H1 (cell line): ENCODE measurements around the gene LRRC4C. TPM values are rescaled to one million over a fixed set of nuclear protein-coding genes. Genes with fewer than 3 reads are reported as not detected.

Experiments used
- CTCF ChIA-PET: fragments of 300-600 bp; sonication (Branson Sonifier 250); formaldehyde crosslinking; loops from one replicate; lab custom pipeline; 2021; ENCODE audit not compliant: partially characterized antibody; lab: Charles Lee
- POLR2A ChIA-PET: fragments of 300-600 bp; sonication (Branson Sonifier 250); formaldehyde crosslinking; loops from one replicate; lab custom pipeline; 2021; ENCODE audit warnings: inconsistent platforms; ENCODE audit not compliant: partially characterized antibody; lab: Charles Lee
- DNase-seq, 2 experiments: peaks; one replicate each; pipeline versions ENCODE4 v3.0.0 to v3.0.0-alpha.2; 2010 to 2022; ENCODE audit warnings: low spot score in 2 of 2, low read depth in 1 of 2, mixed read lengths in 1 of 2
- FAIRE-seq: peaks from 2 replicates; lab custom pipeline; 2011; peaks lifted over from hg19 to GRCh38; lab: Jason Lieb, UNC
- H2AFZ ChIP-seq: 2 replicates; pipeline ENCODE4 v1.8.1; 2012; ENCODE audit warnings: low read length, inconsistent platforms
- H2AK5ac ChIP-seq: 2 replicates; pipeline ENCODE4 v1.6.1; 2013; ENCODE audit warnings: low read depth, low read length
- H2BK120ac ChIP-seq: replicated peaks from 2 replicates; pipeline ENCODE3; 2013; ENCODE audit warnings: low read depth, low read length, inconsistent platforms
- H2BK12ac ChIP-seq: 2 replicates; pipeline ENCODE4 v1.6.1; 2013; ENCODE audit warnings: low read depth, low read length
- H2BK15ac ChIP-seq: 2 replicates; pipeline ENCODE4 v1.6.1; 2013; ENCODE audit warnings: low read length
- H2BK20ac ChIP-seq: 2 replicates; pipeline ENCODE4 v1.6.1; 2013; ENCODE audit warnings: low read length
- H2BK5ac ChIP-seq: 2 replicates; pipeline ENCODE4 v1.6.1; 2013; ENCODE audit warnings: low read depth, low read length
- H3K14ac ChIP-seq: 2 replicates; pipeline ENCODE4 v1.6.1; 2013; ENCODE audit warnings: inconsistent platforms; ENCODE audit not compliant: insufficient read length
- H3K18ac ChIP-seq: 2 replicates; pipeline ENCODE4 v1.6.1; 2013; ENCODE audit warnings: low read length; ENCODE audit errors: extremely low read depth
- H3K23ac ChIP-seq: 2 replicates; pipeline ENCODE4 v1.6.1; 2013; ENCODE audit warnings: inconsistent platforms; ENCODE audit not compliant: insufficient read length
- H3K23me2 ChIP-seq: 2 replicates; pipeline ENCODE4 v1.6.1; 2013; ENCODE audit warnings: low read depth, low read length
- H3K27ac ChIP-seq: 2 replicates; pipeline ENCODE4 v1.6.1; 2011; ENCODE audit warnings: low read depth, low read length, inconsistent platforms
- H3K27me3 ChIP-seq, 4 experiments: replicated peaks in 1 of 4; 1 replicate in 1 of 4; 2 replicates in 3 of 4; pipeline versions ENCODE4 v1.6.1 to v1.8.1; 2011 to 2013; ENCODE audit warnings: low read length in 3 of 4, mild to moderate bottlenecking in 3 of 4, inconsistent platforms in 2 of 4, mixed read lengths in 2 of 4, moderate library complexity in 1 of 4; ENCODE audit not compliant: control insufficient read depth in 3 of 4, insufficient read depth in 3 of 4; ENCODE audit errors: extremely low read depth in 1 of 4
- H3K36me3 ChIP-seq, 4 experiments: 2 replicates each; pipeline versions ENCODE4 v1.6.1 to v1.8.1; 2011 to 2013; ENCODE audit warnings: mild to moderate bottlenecking in 4 of 4, low read length in 3 of 4, moderate library complexity in 2 of 4, control low read depth in 1 of 4, inconsistent platforms in 1 of 4; ENCODE audit not compliant: insufficient read depth in 4 of 4, control insufficient read depth in 2 of 4
- H3K4ac ChIP-seq: replicated peaks from 2 replicates; pipeline ENCODE3; 2013; ENCODE audit warnings: low read length, low read depth, mixed read lengths, inconsistent platforms; ENCODE audit not compliant: insufficient read length
- H3K4me1 ChIP-seq, 4 experiments: replicated peaks in 1 of 4; 1 replicate in 1 of 4; 2 replicates in 3 of 4; pipeline versions ENCODE4 v1.6.1 to v1.8.1; 2011 to 2013; ENCODE audit warnings: low read length in 3 of 4, inconsistent platforms in 2 of 4, mixed read lengths in 1 of 4; ENCODE audit not compliant: insufficient read depth in 4 of 4, control insufficient read depth in 3 of 4
- H3K4me2 ChIP-seq, 2 experiments: 2 replicates each; pipeline versions ENCODE4 v1.6.1 to v1.8.1; 2011 to 2013; ENCODE audit warnings: low read depth in 2 of 2, low read length in 2 of 2, control low read depth in 1 of 2, inconsistent platforms in 1 of 2, mild to moderate bottlenecking in 1 of 2; ENCODE audit not compliant: insufficient read depth in 1 of 2
- H3K4me3 ChIP-seq, 4 experiments: fragments of 200-600, 300-600 bp in 1 of 4; sonication (generic), shearing (Covaris generic), sonication (Bioruptor Twin) in 1 of 4; 2 replicates each; pipeline versions ENCODE4 v1.5.1 to v1.8.1; 2011 to 2016; ENCODE audit warnings: low read length in 4 of 4, low read depth in 3 of 4, control low read depth in 2 of 4, inconsistent platforms in 2 of 4, mild to moderate bottlenecking in 2 of 4, mixed read lengths in 1 of 4, moderate library complexity in 1 of 4; ENCODE audit not compliant: insufficient read depth in 2 of 4; ENCODE audit errors: extremely low read depth in 1 of 4
- H3K56ac ChIP-seq: replicated peaks from 2 replicates; pipeline ENCODE3; 2013; ENCODE audit warnings: low read depth, mild to moderate bottlenecking, mixed read lengths, low read length, inconsistent platforms; ENCODE audit not compliant: insufficient read length
- H3K79me1 ChIP-seq: 2 replicates; pipeline ENCODE4 v1.6.1; 2013; ENCODE audit warnings: low read depth, low read length, control low read depth
- H3K79me2 ChIP-seq, 2 experiments: 2 replicates each; pipeline versions ENCODE4 v1.6.1 to v1.8.1; 2012 to 2013; ENCODE audit warnings: low read length in 2 of 2, mild to moderate bottlenecking in 2 of 2, inconsistent platforms in 1 of 2; ENCODE audit not compliant: insufficient read depth in 2 of 2, control insufficient read depth in 1 of 2
- H3K9ac ChIP-seq, 4 experiments: replicated peaks in 1 of 4; 1 replicate in 1 of 4; 2 replicates in 3 of 4; pipeline versions ENCODE4 v1.6.1 to v1.8.1; 2011 to 2013; ENCODE audit warnings: low read depth in 3 of 4, low read length in 3 of 4, control low read depth in 2 of 4, mild to moderate bottlenecking in 2 of 4, moderate library complexity in 2 of 4, inconsistent platforms in 1 of 4; ENCODE audit errors: extremely low read depth in 1 of 4
- H3K9me3 ChIP-seq, 2 experiments: 2 replicates each; pipeline versions ENCODE4 v1.6.1 to v1.8.1; 2012 to 2013; ENCODE audit warnings: mild to moderate bottlenecking in 2 of 2, moderate library complexity in 2 of 2, control low read depth in 1 of 2, inconsistent platforms in 1 of 2, low read depth in 1 of 2, low read length in 1 of 2, mixed read lengths in 1 of 2; ENCODE audit not compliant: insufficient read depth in 2 of 2
- H4K20me1 ChIP-seq, 2 experiments: replicated peaks in 1 of 2; 2 replicates each; pipeline versions ENCODE3 to v1.8.1; 2011 to 2013; ENCODE audit warnings: inconsistent platforms in 2 of 2, low read length in 2 of 2, mild to moderate bottlenecking in 1 of 2; ENCODE audit not compliant: insufficient read depth in 2 of 2, control insufficient read depth in 1 of 2
- H4K5ac ChIP-seq: 2 replicates; pipeline ENCODE4 v1.6.1; 2013; ENCODE audit warnings: low read length, low read depth, mixed read lengths, inconsistent platforms; ENCODE audit not compliant: insufficient read length
- H4K8ac ChIP-seq: 2 replicates; pipeline ENCODE4 v1.8.0; 2013; ENCODE audit warnings: mild to moderate bottlenecking, moderate library complexity, low read length, inconsistent platforms; ENCODE audit not compliant: insufficient read depth; ENCODE audit errors: extremely low read depth
- H4K91ac ChIP-seq: replicated peaks from 2 replicates; pipeline ENCODE3; 2013; ENCODE audit warnings: low read length, mixed read lengths, inconsistent platforms; ENCODE audit not compliant: insufficient read length
- ATF3 ChIP-seq: IDR thresholded peaks from 2 replicates; pipeline ENCODE4 v1.6.1; 2011; ENCODE audit warnings: low read depth, mild to moderate bottlenecking, low read length; ENCODE audit not compliant: insufficient read depth
- CEBPB ChIP-seq: IDR thresholded peaks from 2 replicates; pipeline ENCODE4 v1.6.1; 2012; ENCODE audit warnings: low read depth, low read length
- EGR1 ChIP-seq: IDR thresholded peaks from 2 replicates; pipeline ENCODE4 v1.6.1; 2011; ENCODE audit warnings: low read depth, low read length, borderline replicate concordance
- HDAC2 ChIP-seq, 2 experiments: fragments of 300-600 bp in 1 of 2; sonication (generic) in 1 of 2; IDR thresholded peaks; 2 replicates each; pipeline ENCODE4 v1.6.1; 2011 to 2012; ENCODE audit warnings: low read depth in 2 of 2, low read length in 2 of 2, mild to moderate bottlenecking in 2 of 2, moderate library complexity in 2 of 2, borderline replicate concordance in 1 of 2, inconsistent platforms in 1 of 2
- NRF1 ChIP-seq: IDR thresholded peaks from 2 replicates; pipeline ENCODE4 v1.6.1; 2011; ENCODE audit warnings: mild to moderate bottlenecking, low read depth, low read length, improper control_type of control experiment
- PHF8 ChIP-seq: fragments of 200-600 bp; sonication (generic); conservative IDR thresholded peaks from 2 replicates; pipeline ENCODE4 v1.7.1; 2012; ENCODE audit warnings: low read depth, mild to moderate bottlenecking, inconsistent platforms, low read length, moderate library complexity
- POU5F1 ChIP-seq: IDR thresholded peaks from 2 replicates; pipeline ENCODE4 v1.6.1; 2011; ENCODE audit warnings: low read depth, mild to moderate bottlenecking, low read length, moderate library complexity
- RAD21 ChIP-seq, 2 experiments: IDR thresholded peaks in 1 of 2; conservative IDR thresholded peaks in 1 of 2; 2 replicates each; pipeline ENCODE4 v1.6.1; 2011; ENCODE audit warnings: low read depth in 2 of 2, low read length in 2 of 2, improper control_type of control experiment in 1 of 2, inconsistent platforms in 1 of 2, mild to moderate bottlenecking in 1 of 2, moderate library complexity in 1 of 2
- RBBP5 ChIP-seq: IDR thresholded peaks from 2 replicates; pipeline ENCODE4 v1.7.1; 2012; ENCODE audit warnings: low read depth, mild to moderate bottlenecking, inconsistent platforms, low read length, moderate library complexity, borderline replicate concordance
- SIRT6 ChIP-seq: IDR thresholded peaks from one replicate; pipeline ENCODE4 v1.7.1; 2012; ENCODE audit warnings: low read length, inconsistent platforms
- SRF ChIP-seq: IDR thresholded peaks from 2 replicates; pipeline ENCODE4 v1.6.1; 2011; ENCODE audit warnings: mild to moderate bottlenecking, low read depth, low read length, moderate library complexity
- SUZ12 ChIP-seq: fragments of 200-600 bp; sonication (generic); IDR thresholded peaks from 2 replicates; pipeline ENCODE4 v1.6.1; 2012; ENCODE audit warnings: mild to moderate bottlenecking, inconsistent platforms, low read length, moderate library complexity, mixed read lengths
- TCF12 ChIP-seq: IDR thresholded peaks from 2 replicates; pipeline ENCODE4 v1.6.1; 2011; ENCODE audit warnings: low read depth, mild to moderate bottlenecking, low read length
- YY1 ChIP-seq: IDR thresholded peaks from 2 replicates; pipeline ENCODE4 v1.6.1; 2011; ENCODE audit warnings: low read depth, mild to moderate bottlenecking, low read length
- WGBS, 2 experiments: shearing (Covaris generic) in 1 of 2; methylation state at CpG; one replicate each; pipeline versions ENCODE4 v1.1.6 to v1.1.7; 2013 to 2015; ENCODE audit warnings: low lambda C conversion rate in 2 of 2, mixed read lengths in 2 of 2, inconsistent platforms in 1 of 2, low coverage in 1 of 2, missing lambda C conversion rate in 1 of 2; ENCODE audit not compliant: insufficient replicate concordance in 2 of 2, insufficient coverage in 1 of 2, insufficient read length in 1 of 2; ENCODE audit errors: extremely low coverage in 1 of 2, missing lambda C conversion rate in 1 of 2; 5-methylcytosine and 5-hydroxymethylcytosine counted together
- polyA plus RNA-seq, 7 experiments: library from polyadenylated mRNA; depleted of rRNA in 3 of 7; stranded (reverse) in 5 of 7; unstranded in 2 of 7; fragments of >200 nt in 5 of 7; fragments of 200-250 nt in 2 of 7; gene quantifications; 1 replicate in 5 of 7; 2 replicates in 1 of 7; 4 replicates in 1 of 7; pipeline versions ENCODE4 v1.2.1 to v1.2.3, GENCODE V29; 2011 to 2013; ENCODE audit warnings: missing spikeins in 2 of 7, mixed read lengths in 2 of 7
- total RNA-seq: library from RNA; stranded (reverse); fragmentation: NEBNext Ultra II Directional; extraction: Animal tissue kit (Norgen Biotek cat#: 25700); gene quantifications from 2 replicates; pipeline ENCODE4 v1.2.1, GENCODE V29; 2021

The LRRC4C gene
- total and polyA plus RNA-seq, 2 of the 8 experiments (the other 6 are each of a cell fraction or from before 2014, with no cell fraction given): 0.23 to 2.2 TPM

DNA sequence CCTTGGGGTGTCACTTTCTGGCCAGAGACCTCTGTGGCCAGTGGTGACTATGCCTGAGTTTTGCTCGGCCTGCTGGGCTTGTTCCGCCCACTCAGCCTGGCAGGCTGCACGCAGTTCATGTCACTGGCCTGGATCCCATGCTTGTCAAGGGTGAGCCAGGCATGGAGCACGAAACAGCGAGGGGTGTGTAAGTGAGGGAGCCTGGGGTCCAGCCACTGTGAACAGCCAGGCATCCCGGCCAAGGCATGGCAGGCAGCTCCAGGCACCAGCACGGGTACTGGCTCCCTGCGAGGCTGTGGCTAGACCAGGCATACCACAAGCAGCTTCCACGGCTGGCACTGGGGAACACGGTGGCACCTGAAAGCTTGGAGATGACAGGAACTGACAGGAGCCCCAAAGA lies 214.3 kb downstream of the LRRC4C start:
- Histone ChIP-seq H2AK5ac (no peak overlapping the region), H3K27me3 (no peaks in the 10 kb centered on the region), H3K4ac (no peak overlapping the region), H2BK120ac (no peak overlapping the region), H2BK12ac (no peak overlapping the region), H3K4me1 (no peaks in the 10 kb centered on the region), H3K27ac (no peak overlapping the region), H3K18ac (no peak overlapping the region), H2BK15ac (no peak overlapping the region), H3K56ac (no peak overlapping the region), H3K9me3 (no peaks in the 10 kb centered on the region; a peak in 1 of 4 replicates), H4K8ac (no peak overlapping the region), H3K79me1 (no peaks in the 10 kb centered on the region), H2BK20ac (no peak overlapping the region), H4K91ac (no peak overlapping the region), H4K5ac (no peak overlapping the region), H3K4me3 (no peak overlapping the region), H3K4me2 (no peak overlapping the region), H2BK5ac (no peak overlapping the region), H3K79me2 (no peaks in the 10 kb centered on the region), H3K36me3 (no peaks in the 10 kb centered on the region), H3K23ac (no peak overlapping the region), H3K14ac (no peak overlapping the region), H2AFZ (no peak overlapping the region), H3K23me2 (no peaks in the 10 kb centered on the region), H3K9ac (no peak overlapping the region), H4K20me1 (no peaks in the 10 kb centered on the region)
- FAIRE-seq (no peak), DNase-seq (no peak)
- ChIA-PET POLR2A (no interaction called here), CTCF (interaction anchor here (0.6 to 4.7 kb wide), 6 partner anchors 12 to 776 kb away, joined by 3 to 23 read pairs (median 4); no protein-coding TSS in a partner anchor)
- WGBS, 2 experiments: 87% methylated on average over 10 of the region's 10 CpGs; no CpG with 5 or more reads in 1 of the 2 experiments
- TF ChIP-seq SIRT6: no peak
- TF ChIP-seq YY1: no peak
- no peak for TF ChIP-seq HDAC2 (IDR thresholded peaks at IDR 0.05; ENCODE audit: borderline replicate concordance in 1 of 2, low read depth in 2 of 2, low read length in 2 of 2)
- no peak for TF ChIP-seq POU5F1
- TF ChIP-seq ATF3: no peak
- TF ChIP-seq CEBPB: no peak
- no peak for TF ChIP-seq RAD21 (IDR thresholded peaks at IDR 0.05 in 1 of 2, conservative IDR thresholded peaks at IDR 0.05 in 1 of 2; ENCODE audit: low read depth in 2 of 2, low read length in 2 of 2)
- no peak for TF ChIP-seq SUZ12
- TF ChIP-seq PHF8: no peak
- no peak for TF ChIP-seq EGR1
- no peak for TF ChIP-seq SRF
- no peak for TF ChIP-seq NRF1
- no peak for TF ChIP-seq RBBP5
- TF ChIP-seq TCF12: no peak
